H1 (cell line): ENCODE measurements around the gene USP24. TPM values are rescaled to one million over a fixed set of nuclear protein-coding genes. Genes with fewer than 3 reads are reported as not detected.
A peak's percentile ranks its signal among the peaks of the same experiment; 100 is the strongest.

ENCODE experiments used
- CTCF ChIA-PET: fragments of 300-600 bp; sonication (Branson Sonifier 250); formaldehyde crosslinking; loops from one replicate; lab custom pipeline; 2021; ENCODE audit not compliant: partially characterized antibody; lab: Charles Lee
- POLR2A ChIA-PET: fragments of 300-600 bp; sonication (Branson Sonifier 250); formaldehyde crosslinking; loops from one replicate; lab custom pipeline; 2021; ENCODE audit warnings: inconsistent platforms; ENCODE audit not compliant: partially characterized antibody; lab: Charles Lee
- DNase-seq, 2 experiments: peaks; one replicate each; pipeline versions ENCODE4 v3.0.0 to v3.0.0-alpha.2; 2010 to 2022; ENCODE audit warnings: low spot score in 2 of 2, low read depth in 1 of 2, mixed read lengths in 1 of 2
- FAIRE-seq: peaks from 2 replicates; lab custom pipeline; 2011; peaks lifted over from hg19 to GRCh38; lab: Jason Lieb, UNC
- H2AFZ ChIP-seq: 2 replicates; pipeline ENCODE4 v1.8.1; 2012; ENCODE audit warnings: low read length, inconsistent platforms
- H2AK5ac ChIP-seq: 2 replicates; pipeline ENCODE4 v1.6.1; 2013; ENCODE audit warnings: low read depth, low read length
- H2BK120ac ChIP-seq: replicated peaks from 2 replicates; pipeline ENCODE3; 2013; ENCODE audit warnings: low read depth, low read length, inconsistent platforms
- H2BK12ac ChIP-seq: 2 replicates; pipeline ENCODE4 v1.6.1; 2013; ENCODE audit warnings: low read depth, low read length
- H2BK15ac ChIP-seq: 2 replicates; pipeline ENCODE4 v1.6.1; 2013; ENCODE audit warnings: low read length
- H2BK20ac ChIP-seq: 2 replicates; pipeline ENCODE4 v1.6.1; 2013; ENCODE audit warnings: low read length
- H2BK5ac ChIP-seq: 2 replicates; pipeline ENCODE4 v1.6.1; 2013; ENCODE audit warnings: low read depth, low read length
- H3K14ac ChIP-seq: 2 replicates; pipeline ENCODE4 v1.6.1; 2013; ENCODE audit warnings: inconsistent platforms; ENCODE audit not compliant: insufficient read length
- H3K18ac ChIP-seq: 2 replicates; pipeline ENCODE4 v1.6.1; 2013; ENCODE audit warnings: low read length; ENCODE audit errors: extremely low read depth
- H3K23ac ChIP-seq: 2 replicates; pipeline ENCODE4 v1.6.1; 2013; ENCODE audit warnings: inconsistent platforms; ENCODE audit not compliant: insufficient read length
- H3K23me2 ChIP-seq: 2 replicates; pipeline ENCODE4 v1.6.1; 2013; ENCODE audit warnings: low read depth, low read length
- H3K27ac ChIP-seq: 2 replicates; pipeline ENCODE4 v1.6.1; 2011; ENCODE audit warnings: low read depth, low read length, inconsistent platforms
- H3K27me3 ChIP-seq, 4 experiments: replicated peaks in 1 of 4; 1 replicate in 1 of 4; 2 replicates in 3 of 4; pipeline versions ENCODE4 v1.6.1 to v1.8.1; 2011 to 2013; ENCODE audit warnings: low read length in 3 of 4, mild to moderate bottlenecking in 3 of 4, inconsistent platforms in 2 of 4, mixed read lengths in 2 of 4, moderate library complexity in 1 of 4; ENCODE audit not compliant: control insufficient read depth in 3 of 4, insufficient read depth in 3 of 4; ENCODE audit errors: extremely low read depth in 1 of 4
- H3K36me3 ChIP-seq, 4 experiments: 2 replicates each; pipeline versions ENCODE4 v1.6.1 to v1.8.1; 2011 to 2013; ENCODE audit warnings: mild to moderate bottlenecking in 4 of 4, low read length in 3 of 4, moderate library complexity in 2 of 4, control low read depth in 1 of 4, inconsistent platforms in 1 of 4; ENCODE audit not compliant: insufficient read depth in 4 of 4, control insufficient read depth in 2 of 4
- H3K4ac ChIP-seq: replicated peaks from 2 replicates; pipeline ENCODE3; 2013; ENCODE audit warnings: low read length, low read depth, mixed read lengths, inconsistent platforms; ENCODE audit not compliant: insufficient read length
- H3K4me1 ChIP-seq, 4 experiments: replicated peaks in 1 of 4; 1 replicate in 1 of 4; 2 replicates in 3 of 4; pipeline versions ENCODE4 v1.6.1 to v1.8.1; 2011 to 2013; ENCODE audit warnings: low read length in 3 of 4, inconsistent platforms in 2 of 4, mixed read lengths in 1 of 4; ENCODE audit not compliant: insufficient read depth in 4 of 4, control insufficient read depth in 3 of 4
- H3K4me2 ChIP-seq, 2 experiments: 2 replicates each; pipeline versions ENCODE4 v1.6.1 to v1.8.1; 2011 to 2013; ENCODE audit warnings: low read depth in 2 of 2, low read length in 2 of 2, control low read depth in 1 of 2, inconsistent platforms in 1 of 2, mild to moderate bottlenecking in 1 of 2; ENCODE audit not compliant: insufficient read depth in 1 of 2
- H3K4me3 ChIP-seq, 4 experiments: fragments of 200-600, 300-600 bp in 1 of 4; sonication (generic), shearing (Covaris generic), sonication (Bioruptor Twin) in 1 of 4; 2 replicates each; pipeline versions ENCODE4 v1.5.1 to v1.8.1; 2011 to 2016; ENCODE audit warnings: low read length in 4 of 4, low read depth in 3 of 4, control low read depth in 2 of 4, inconsistent platforms in 2 of 4, mild to moderate bottlenecking in 2 of 4, mixed read lengths in 1 of 4, moderate library complexity in 1 of 4; ENCODE audit not compliant: insufficient read depth in 2 of 4; ENCODE audit errors: extremely low read depth in 1 of 4
- H3K56ac ChIP-seq: replicated peaks from 2 replicates; pipeline ENCODE3; 2013; ENCODE audit warnings: low read depth, mild to moderate bottlenecking, mixed read lengths, low read length, inconsistent platforms; ENCODE audit not compliant: insufficient read length
- H3K79me1 ChIP-seq: 2 replicates; pipeline ENCODE4 v1.6.1; 2013; ENCODE audit warnings: low read depth, low read length, control low read depth
- H3K79me2 ChIP-seq, 2 experiments: 2 replicates each; pipeline versions ENCODE4 v1.6.1 to v1.8.1; 2012 to 2013; ENCODE audit warnings: low read length in 2 of 2, mild to moderate bottlenecking in 2 of 2, inconsistent platforms in 1 of 2; ENCODE audit not compliant: insufficient read depth in 2 of 2, control insufficient read depth in 1 of 2
- H3K9ac ChIP-seq, 4 experiments: replicated peaks in 1 of 4; 1 replicate in 1 of 4; 2 replicates in 3 of 4; pipeline versions ENCODE4 v1.6.1 to v1.8.1; 2011 to 2013; ENCODE audit warnings: low read depth in 3 of 4, low read length in 3 of 4, control low read depth in 2 of 4, mild to moderate bottlenecking in 2 of 4, moderate library complexity in 2 of 4, inconsistent platforms in 1 of 4; ENCODE audit errors: extremely low read depth in 1 of 4
- H3K9me3 ChIP-seq, 2 experiments: 2 replicates each; pipeline versions ENCODE4 v1.6.1 to v1.8.1; 2012 to 2013; ENCODE audit warnings: mild to moderate bottlenecking in 2 of 2, moderate library complexity in 2 of 2, control low read depth in 1 of 2, inconsistent platforms in 1 of 2, low read depth in 1 of 2, low read length in 1 of 2, mixed read lengths in 1 of 2; ENCODE audit not compliant: insufficient read depth in 2 of 2
- H4K20me1 ChIP-seq, 2 experiments: replicated peaks in 1 of 2; 2 replicates each; pipeline versions ENCODE3 to v1.8.1; 2011 to 2013; ENCODE audit warnings: inconsistent platforms in 2 of 2, low read length in 2 of 2, mild to moderate bottlenecking in 1 of 2; ENCODE audit not compliant: insufficient read depth in 2 of 2, control insufficient read depth in 1 of 2
- H4K5ac ChIP-seq: 2 replicates; pipeline ENCODE4 v1.6.1; 2013; ENCODE audit warnings: low read length, low read depth, mixed read lengths, inconsistent platforms; ENCODE audit not compliant: insufficient read length
- H4K8ac ChIP-seq: 2 replicates; pipeline ENCODE4 v1.8.0; 2013; ENCODE audit warnings: mild to moderate bottlenecking, moderate library complexity, low read length, inconsistent platforms; ENCODE audit not compliant: insufficient read depth; ENCODE audit errors: extremely low read depth
- H4K91ac ChIP-seq: replicated peaks from 2 replicates; pipeline ENCODE3; 2013; ENCODE audit warnings: low read length, mixed read lengths, inconsistent platforms; ENCODE audit not compliant: insufficient read length
- BCL11A ChIP-seq, 2 experiments: IDR thresholded peaks; one replicate each; pipeline ENCODE4 v1.6.1; 2011; ENCODE audit warnings: low read depth in 2 of 2, low read length in 2 of 2, mild to moderate bottlenecking in 2 of 2
- CREB1 ChIP-seq: IDR thresholded peaks from 2 replicates; pipeline ENCODE4 v1.6.1; 2012; ENCODE audit warnings: inconsistent platforms
- EGR1 ChIP-seq: IDR thresholded peaks from 2 replicates; pipeline ENCODE4 v1.6.1; 2011; ENCODE audit warnings: low read depth, low read length, borderline replicate concordance
- EZH2 ChIP-seq: fragments of 200-600 bp; sonication (generic); IDR thresholded peaks from 2 replicates; pipeline ENCODE4 v1.7.1; 2012; ENCODE audit warnings: low read depth, mild to moderate bottlenecking, moderate library complexity, low read length, inconsistent platforms; ENCODE audit not compliant: severe bottlenecking
- HDAC6 ChIP-seq: IDR thresholded peaks from one replicate; pipeline ENCODE4 v1.7.1; 2012; ENCODE audit warnings: low read depth, mild to moderate bottlenecking, inconsistent platforms, low read length, moderate library complexity
- NANOG ChIP-seq: IDR thresholded peaks from 2 replicates; pipeline ENCODE4 v1.6.1; 2011; ENCODE audit warnings: low read length, low read depth, mild to moderate bottlenecking, inconsistent platforms; ENCODE audit not compliant: insufficient read depth, poor library complexity, severe bottlenecking
- NRF1 ChIP-seq: IDR thresholded peaks from 2 replicates; pipeline ENCODE4 v1.6.1; 2011; ENCODE audit warnings: mild to moderate bottlenecking, low read depth, low read length, improper control_type of control experiment
- POU5F1 ChIP-seq: IDR thresholded peaks from 2 replicates; pipeline ENCODE4 v1.6.1; 2011; ENCODE audit warnings: low read depth, mild to moderate bottlenecking, low read length, moderate library complexity
- RXRA ChIP-seq: IDR thresholded peaks from 2 replicates; pipeline ENCODE4 v1.6.1; 2011; ENCODE audit warnings: low read depth, mild to moderate bottlenecking, low read length, moderate library complexity; ENCODE audit not compliant: insufficient read depth
- SAP30 ChIP-seq: fragments of 300-600 bp; sonication (generic); IDR thresholded peaks from 2 replicates; pipeline ENCODE4 v1.7.1; 2012; ENCODE audit warnings: low read length, moderate library complexity, mild to moderate bottlenecking, inconsistent platforms; ENCODE audit not compliant: insufficient read depth, insufficient replicate concordance
- SIRT6 ChIP-seq: IDR thresholded peaks from one replicate; pipeline ENCODE4 v1.7.1; 2012; ENCODE audit warnings: low read length, inconsistent platforms
- SP1 ChIP-seq: IDR thresholded peaks from 2 replicates; pipeline ENCODE4 v1.6.1; 2011; ENCODE audit warnings: low read depth, low read length
- SUZ12 ChIP-seq: fragments of 200-600 bp; sonication (generic); IDR thresholded peaks from 2 replicates; pipeline ENCODE4 v1.6.1; 2012; ENCODE audit warnings: mild to moderate bottlenecking, inconsistent platforms, low read length, moderate library complexity, mixed read lengths
- TCF12 ChIP-seq: IDR thresholded peaks from 2 replicates; pipeline ENCODE4 v1.6.1; 2011; ENCODE audit warnings: low read depth, mild to moderate bottlenecking, low read length
- ZNF274 ChIP-seq: IDR thresholded peaks from 2 replicates; pipeline ENCODE4 v1.7.0; 2012; ENCODE audit warnings: low read length, borderline replicate concordance; ENCODE audit errors: extremely low read depth
- WGBS, 2 experiments: shearing (Covaris generic) in 1 of 2; methylation state at CpG; one replicate each; pipeline versions ENCODE4 v1.1.6 to v1.1.7; 2013 to 2015; ENCODE audit warnings: low lambda C conversion rate in 2 of 2, mixed read lengths in 2 of 2, inconsistent platforms in 1 of 2, low coverage in 1 of 2, missing lambda C conversion rate in 1 of 2; ENCODE audit not compliant: insufficient replicate concordance in 2 of 2, insufficient coverage in 1 of 2, insufficient read length in 1 of 2; ENCODE audit errors: extremely low coverage in 1 of 2, missing lambda C conversion rate in 1 of 2; 5-methylcytosine and 5-hydroxymethylcytosine counted together
- polyA plus RNA-seq, 7 experiments: library from polyadenylated mRNA; depleted of rRNA in 3 of 7; stranded (reverse) in 5 of 7; unstranded in 2 of 7; fragments of >200 nt in 5 of 7; fragments of 200-250 nt in 2 of 7; gene quantifications; 1 replicate in 5 of 7; 2 replicates in 1 of 7; 4 replicates in 1 of 7; pipeline versions ENCODE4 v1.2.1 to v1.2.3, GENCODE V29; 2011 to 2013; ENCODE audit warnings: missing spikeins in 2 of 7, mixed read lengths in 2 of 7
- total RNA-seq: library from RNA; stranded (reverse); fragmentation: NEBNext Ultra II Directional; extraction: Animal tissue kit (Norgen Biotek cat#: 25700); gene quantifications from 2 replicates; pipeline ENCODE4 v1.2.1, GENCODE V29; 2021

USP24 gene
- total and polyA plus RNA-seq, 2 of the 8 experiments (the other 6 are each of a cell fraction or from before 2014, with no cell fraction given) = 11.1 to 34.6 TPM

GRCh38 chr1:55071477-55071876 lies 143.7 kb downstream of the USP24 start:
- Histone ChIP-seq H3K4me3 (no peak overlapping the region), H3K36me3 (peaks cover 6 to 63% (median 47%) of the 10 kb centered on the region in 4 experiments; a peak in 7 of 8 replicates), H4K5ac (no peak overlapping the region), H3K23me2 (no peaks in the 10 kb centered on the region), H3K9ac (no peak overlapping the region), H2AK5ac (no peak overlapping the region), H3K27me3 (no peaks in the 10 kb centered on the region), H3K4me1 (no peaks in the 10 kb centered on the region), H2BK5ac (no peak overlapping the region), H3K4me2 (no peak overlapping the region), H2BK15ac (no peak overlapping the region), H2AFZ (no peak overlapping the region), H3K23ac (no peak overlapping the region), H3K56ac (no peak overlapping the region), H2BK20ac (no peak overlapping the region), H4K8ac (no peak overlapping the region), H3K18ac (no peak overlapping the region), H3K9me3 (no peaks in the 10 kb centered on the region), H2BK12ac (no peak overlapping the region), H3K4ac (no peak overlapping the region), H2BK120ac (no peak overlapping the region), H3K27ac (no peak overlapping the region), H3K79me1 (no peaks in the 10 kb centered on the region), H3K14ac (no peak overlapping the region), H4K20me1 (peaks cover 0 to 5% of the 10 kb centered on the region in 2 experiments), H4K91ac (no peak overlapping the region), H3K79me2 (no peaks in the 10 kb centered on the region)
- POLR2A ChIA-PET = no interaction called here
- CTCF ChIA-PET = interaction anchor here (0.6 to 3.7 kb wide), 17 partner anchors 8 to 133 kb away, joined by 3 to 22 read pairs (median 5); no protein-coding TSS in a partner anchor
- DNase-seq (peak in 1 of 2 experiments; percentile 36), FAIRE-seq (peak; percentile 86)
- WGBS, 2 experiments = 73% methylated on average over 8 of the region's 8 CpGs; no CpG with 5 or more reads in 1 of the 2 experiments
- TF ChIP-seq SAP30 (no peak), TCF12 (no peak), NANOG (no peak), ZNF274 (no peak), EZH2 (no peak), NRF1 (no peak), HDAC6 (no peak), EGR1 (no peak), SUZ12 (no peak), SIRT6 (no peak), RXRA (no peak), CREB1 (no peak), SP1 (no peak), BCL11A (IDR thresholded peaks at IDR 0.05; ENCODE audit: low read depth in 2 of 2, low read length in 2 of 2) (no peak), POU5F1 (no peak)
